B cell (primary cell): ENCODE measurements around the gene TXNRD1. TPM values are rescaled to one million over a fixed set of nuclear protein-coding genes. Genes with fewer than 3 reads are reported as not detected.

ENCODE experiments used
- ATAC-seq: fragments of 200-7000 bp; cut with Tn5 transposase; one replicate; pipeline ENCODE4 v1.10.0; 2021; ENCODE audit warnings: low read depth, mild to moderate bottlenecking, moderate number of reproducible peaks, moderate library complexity
- CTCF ChIA-PET: fragments of 350-600 bp; sonication (Branson Sonifier 250); formaldehyde crosslinking; loops from one replicate; lab custom pipeline; 2021; ENCODE audit warnings: antibody characterized with exemption, inconsistent platforms; lab: Charles Lee
- POLR2A ChIA-PET: fragments of 350-600 bp; sonication (Branson Sonifier 250); formaldehyde crosslinking; loops from one replicate; lab custom pipeline; 2021; ENCODE audit warnings: antibody characterized with exemption; lab: Charles Lee
- DNase-seq: peaks from one replicate; pipeline ENCODE4 v3.0.0; 2013
- H2AFZ ChIP-seq: 2 replicates; pipeline ENCODE4 v1.6.1; 2012; ENCODE audit warnings: mild to moderate bottlenecking, low read depth, low read length; ENCODE audit not compliant: insufficient read depth, poor library complexity, severe bottlenecking
- H3K27ac ChIP-seq, 2 donors: 1 replicate in 1 of 2; 2 replicates in 1 of 2; pipeline ENCODE4 v1.5.1; 2012 to 2013; ENCODE audit warnings: low read length in 2 of 2, mild to moderate bottlenecking in 2 of 2, moderate library complexity in 1 of 2
- H3K27me3 ChIP-seq, 4 experiments: fragments of 200-600 bp in 1 of 4; sonication (generic) in 1 of 4; replicated peaks in 1 of 4; 1 replicate in 2 of 4; 2 replicates in 2 of 4; pipeline versions ENCODE4 v1.6.1 to v1.7.0; 2013 to 2016; ENCODE audit warnings: low read length in 3 of 4, mild to moderate bottlenecking in 2 of 4, mixed read lengths in 1 of 4, moderate library complexity in 1 of 4; ENCODE audit not compliant: insufficient read depth in 4 of 4, control insufficient read depth in 3 of 4; ENCODE audit errors: control extremely low read depth in 1 of 4
- H3K36me3 ChIP-seq, 2 experiments: replicated peaks in 1 of 2; 1 replicate in 1 of 2; 2 replicates in 1 of 2; pipeline versions ENCODE4 v1.6.1 to v1.7.1; 2013; ENCODE audit warnings: low read length in 1 of 2; ENCODE audit not compliant: insufficient read depth in 2 of 2, control insufficient read depth in 1 of 2; ENCODE audit errors: control extremely low read depth in 1 of 2, extremely low read depth in 1 of 2
- H3K4me1 ChIP-seq, 2 donors: fragments of 200-600 bp in 1 of 2; sonication (generic) in 1 of 2; 1 replicate in 1 of 2; 2 replicates in 1 of 2; pipeline versions ENCODE4 v1.5.1 to v1.6.1; 2013 to 2017; ENCODE audit warnings: low read length in 2 of 2; ENCODE audit not compliant: control insufficient read depth in 2 of 2, insufficient read depth in 2 of 2
- H3K4me2 ChIP-seq: replicated peaks from 2 replicates; pipeline ENCODE3; 2012; ENCODE audit warnings: mild to moderate bottlenecking, low read depth, low read length; ENCODE audit not compliant: poor library complexity, severe bottlenecking
- H3K4me3 ChIP-seq, 5 experiments: fragments of 200-600 bp in 1 of 5; sonication (generic) in 1 of 5; 1 replicate in 3 of 5; 2 replicates in 2 of 5; pipeline versions ENCODE4 v1.5.1 to v1.7.0; 2011 to 2016; ENCODE audit warnings: low read length in 4 of 5, mild to moderate bottlenecking in 4 of 5, low read depth in 2 of 5, control low read depth in 1 of 5, moderate library complexity in 1 of 5; ENCODE audit not compliant: insufficient read depth in 1 of 5; ENCODE audit errors: control extremely low read depth in 1 of 5, extremely low read depth in 1 of 5
- H3K79me2 ChIP-seq: fragments of 200-600 bp; sonication (generic); one replicate; pipeline ENCODE4 v1.6.0; 2016; ENCODE audit warnings: low read length; ENCODE audit not compliant: control insufficient read depth, insufficient read depth
- H3K9ac ChIP-seq: fragments of 200-600 bp; sonication (generic); 2 replicates; pipeline ENCODE4 v1.6.1; 2017; ENCODE audit warnings: mild to moderate bottlenecking, low read length, moderate library complexity
- H3K9me3 ChIP-seq, 3 donors: one replicate each; pipeline versions ENCODE4 v1.6.1 to v1.7.1; 2013; ENCODE audit warnings: low read length in 2 of 3; ENCODE audit not compliant: control insufficient read depth in 2 of 3, insufficient read depth in 1 of 3; ENCODE audit errors: control extremely low read depth in 1 of 3
- H4K20me1 ChIP-seq: 2 replicates; pipeline ENCODE4 v1.6.0; 2012; ENCODE audit warnings: mild to moderate bottlenecking, low read length; ENCODE audit not compliant: insufficient read depth, control insufficient read depth, poor library complexity, severe bottlenecking
- H3K27ac Mint-ChIP-seq: one replicate; pipeline ENCODE4 v1.8.0; 2021; ENCODE audit warnings: mixed read lengths
- H3K27me3 Mint-ChIP-seq: one replicate; pipeline ENCODE4 v1.8.0; 2021; ENCODE audit warnings: mixed read lengths
- H3K4me1 Mint-ChIP-seq: one replicate; pipeline ENCODE4 v1.8.0; 2021; ENCODE audit warnings: mixed read lengths
- H3K4me3 Mint-ChIP-seq: one replicate; pipeline ENCODE4 v1.8.0; 2021; ENCODE audit warnings: mixed read lengths
- H3K9me3 Mint-ChIP-seq: one replicate; pipeline ENCODE4 v1.8.0; 2022; ENCODE audit warnings: mixed read lengths; ENCODE audit not compliant: insufficient read depth
- EZH2 ChIP-seq: IDR thresholded peaks from 2 replicates; pipeline ENCODE4 v1.6.1; 2012; ENCODE audit warnings: borderline replicate concordance, low read depth, mild to moderate bottlenecking, moderate library complexity, low read length; ENCODE audit not compliant: insufficient read depth, poor library complexity, severe bottlenecking
- WGBS: methylation state at CpG from one replicate; pipeline ENCODE4 v1.1.5; 2013; ENCODE audit warnings: missing lambda C conversion rate; ENCODE audit not compliant: insufficient coverage; 5-methylcytosine and 5-hydroxymethylcytosine counted together
- intact Hi-C: fragments of 100-400 bp; cut with micrococcal nuclease; formaldehyde crosslinking; loops from one replicate; pipeline ENCODE4 v1.10.0; 2022
- polyA plus RNA-seq: library from polyadenylated mRNA; depleted of rRNA; stranded (reverse); fragments of >200 nt; gene quantifications from 2 replicates; pipeline ENCODE4 v1.2.3, GENCODE V29; 2012
- total RNA-seq, 2 donors: library from RNA; stranded (reverse); fragments of 120-200 nt in 1 of 2; gene quantifications; 1 replicate in 1 of 2; 2 replicates in 1 of 2; pipeline versions ENCODE4 v1.2.3 to v1.2.4, GENCODE V29; 2013 to 2022
- TF ChIP-seq, protein P1 (sequence below): fragments of 200-600 bp; IDR thresholded peaks from one replicate; pipeline ENCODE4 v1.8.0; 2022; ENCODE audit warnings: antibody characterized with exemption, mild to moderate bottlenecking

Gene TXNRD1
- total and polyA plus RNA-seq, 2 donors (not counting 1 experiment from before 2014, with no cell fraction given), result 10.1 to 44.6 TPM

DNA sequence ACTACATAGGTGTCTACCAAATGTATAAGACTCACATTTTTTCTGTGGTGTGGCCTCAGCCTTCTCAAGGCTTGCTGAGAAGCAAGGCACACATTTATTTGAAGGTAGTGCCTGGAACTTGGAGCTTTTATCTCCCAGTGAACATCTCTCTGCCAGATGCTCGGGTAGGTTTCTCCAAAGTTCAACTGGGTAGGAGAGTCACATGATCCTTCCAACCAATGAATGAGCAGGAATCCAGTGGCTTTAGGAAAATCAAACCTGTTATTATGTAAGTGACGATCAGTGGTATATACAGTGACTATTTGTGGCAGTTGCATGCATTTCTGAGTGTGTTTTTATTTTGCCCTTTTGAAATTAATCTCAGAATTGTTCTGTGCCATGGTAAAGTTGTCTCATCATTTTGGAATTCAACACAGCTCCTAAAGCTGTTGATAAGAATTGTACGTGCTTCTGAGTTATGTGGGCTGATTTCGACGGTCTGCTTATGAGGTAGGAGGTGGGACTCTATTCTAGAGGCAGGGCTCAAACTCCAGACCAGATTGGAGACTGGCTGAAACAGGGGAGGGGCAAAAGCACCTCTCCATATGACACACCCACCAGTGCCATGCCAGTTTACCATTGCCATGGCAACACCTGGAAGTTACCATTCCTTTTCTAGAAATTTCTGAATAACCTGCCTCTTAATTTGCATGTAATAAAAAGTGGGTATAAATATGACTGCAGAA, 145.6 kb downstream of the TXNRD1 start:
- TF ChIP-seq, protein P1, sequence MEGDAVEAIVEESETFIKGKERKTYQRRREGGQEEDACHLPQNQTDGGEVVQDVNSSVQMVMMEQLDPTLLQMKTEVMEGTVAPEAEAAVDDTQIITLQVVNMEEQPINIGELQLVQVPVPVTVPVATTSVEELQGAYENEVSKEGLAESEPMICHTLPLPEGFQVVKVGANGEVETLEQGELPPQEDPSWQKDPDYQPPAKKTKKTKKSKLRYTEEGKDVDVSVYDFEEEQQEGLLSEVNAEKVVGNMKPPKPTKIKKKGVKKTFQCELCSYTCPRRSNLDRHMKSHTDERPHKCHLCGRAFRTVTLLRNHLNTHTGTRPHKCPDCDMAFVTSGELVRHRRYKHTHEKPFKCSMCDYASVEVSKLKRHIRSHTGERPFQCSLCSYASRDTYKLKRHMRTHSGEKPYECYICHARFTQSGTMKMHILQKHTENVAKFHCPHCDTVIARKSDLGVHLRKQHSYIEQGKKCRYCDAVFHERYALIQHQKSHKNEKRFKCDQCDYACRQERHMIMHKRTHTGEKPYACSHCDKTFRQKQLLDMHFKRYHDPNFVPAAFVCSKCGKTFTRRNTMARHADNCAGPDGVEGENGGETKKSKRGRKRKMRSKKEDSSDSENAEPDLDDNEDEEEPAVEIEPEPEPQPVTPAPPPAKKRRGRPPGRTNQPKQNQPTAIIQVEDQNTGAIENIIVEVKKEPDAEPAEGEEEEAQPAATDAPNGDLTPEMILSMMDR, result no peak
- TF ChIP-seq EZH2, result no peak
- DNase-seq (no peak), ATAC-seq (no peak)
- H3K79me2 ChIP-seq, result no peaks in the 10 kb centered on the region
- no peak overlapping the region for H3K4me2 ChIP-seq
- no peaks in the 10 kb centered on the region for H3K27me3 ChIP-seq
- no peaks in the 10 kb centered on the region for H3K4me1 ChIP-seq
- no peaks in the 10 kb centered on the region for H3K36me3 ChIP-seq
- no peak overlapping the region for H3K27ac ChIP-seq
- no peak overlapping the region for H2AFZ ChIP-seq
- no peak overlapping the region for H3K4me3 ChIP-seq
- H3K4me1 Mint-ChIP-seq, result no peaks in the 10 kb centered on the region
- H3K4me3 Mint-ChIP-seq, result no peak overlapping the region
- no peak overlapping the region for H3K27ac Mint-ChIP-seq
- no peaks in the 10 kb centered on the region for H4K20me1 ChIP-seq
- H3K9ac ChIP-seq, result no peak overlapping the region
- POLR2A ChIA-PET, result no interaction called here
- H3K27me3 Mint-ChIP-seq, result no peaks in the 10 kb centered on the region
- CTCF ChIA-PET, result interaction anchor here (0.5 to 3.7 kb wide), 4 partner anchors 21 to 157 kb away, joined by 3 to 14 read pairs (median 3); no protein-coding TSS in a partner anchor
- intact Hi-C loops, result no loop called here
- H3K9me3 ChIP-seq, result peaks cover 0 to 3% (median 0%) of the 10 kb centered on the region in 3 donors
- H3K9me3 Mint-ChIP-seq, result no peaks in the 10 kb centered on the region
- WGBS, result 97% methylated on average over 4 of the region's 5 CpGs

DNA sequence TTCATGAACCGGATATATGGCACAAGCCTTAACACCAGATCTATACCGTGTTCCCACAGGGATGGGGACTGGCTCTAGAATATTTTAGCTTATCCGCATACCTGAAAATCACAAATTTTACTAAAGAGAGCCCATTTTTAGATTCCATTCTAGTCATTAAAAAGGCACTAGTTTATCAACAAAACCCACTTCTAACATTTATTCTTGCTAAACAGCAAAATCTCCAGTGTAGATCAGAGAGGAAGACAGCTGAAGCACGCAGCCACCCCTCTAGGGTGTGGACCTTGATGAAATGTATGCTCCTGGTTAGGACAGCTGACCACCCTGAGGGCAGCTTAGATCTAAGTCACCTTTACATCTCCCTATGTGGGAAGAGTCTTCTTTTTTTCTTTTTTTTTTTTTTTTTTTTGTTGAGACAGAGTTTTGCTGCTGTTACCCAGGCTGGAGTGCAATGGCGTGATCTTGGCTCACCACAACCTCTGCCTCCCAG, 150.4 kb downstream of the TXNRD1 start:
- POLR2A ChIA-PET, result no interaction called here
- CTCF ChIA-PET, result interaction anchor here (0.7 to 1.3 kb wide), 2 partner anchors 150 to 165 kb away, joined by 4 read pairs; partner anchors contain the start of gene TXNRD1
- intact Hi-C loops, result no loop called here

More for the DNA sequence above, 150.4 kb downstream of the TXNRD1 start:
- H3K4me2 ChIP-seq, result no peak overlapping the region
- ATAC-seq (no peak), DNase-seq (no peak)
- H3K4me3 Mint-ChIP-seq, result no peak overlapping the region
- no peak overlapping the region for H3K27ac ChIP-seq
- 100% methylated on average over 3 of the region's 5 CpGs for WGBS
- TF ChIP-seq, protein P1, result no peak
- TF ChIP-seq EZH2, result no peak
- no peaks in the 10 kb centered on the region for H3K36me3 ChIP-seq
- H3K79me2 ChIP-seq, result no peaks in the 10 kb centered on the region
- peaks cover 0 to 11% (median 10%) of the 10 kb centered on the region in 3 donors for H3K9me3 ChIP-seq
- no peak overlapping the region for H3K9ac ChIP-seq
- H3K4me3 ChIP-seq, result no peak overlapping the region
- no peaks in the 10 kb centered on the region for H3K4me1 Mint-ChIP-seq
- H3K27me3 Mint-ChIP-seq, result no peaks in the 10 kb centered on the region
- H2AFZ ChIP-seq, result no peak overlapping the region
- H3K9me3 Mint-ChIP-seq, result peaks cover 3% of the 10 kb centered on the region
- H4K20me1 ChIP-seq, result no peaks in the 10 kb centered on the region
- H3K4me1 ChIP-seq, result no peaks in the 10 kb centered on the region
- no peak overlapping the region for H3K27ac Mint-ChIP-seq
- H3K27me3 ChIP-seq, result no peaks in the 10 kb centered on the region
